IPS-18c (cell line): ENCODE data around the gene ATXN2.
"Not testable (repeated sequence)": the region's sequence is repeated elsewhere in the genome, so short reads cannot be mapped to it uniquely, and the experiment has no call there.

Experiments
- H3K4me3 ChIP-seq: 2 replicates; pipeline ENCODE4 v1.7.0; 2013; ENCODE audit warnings: low read depth, mild to moderate bottlenecking, low read length, moderate library complexity; ENCODE audit not compliant: insufficient read depth
- H3K9me3 ChIP-seq: one replicate; pipeline ENCODE4 v1.6.1; 2013; ENCODE audit warnings: mild to moderate bottlenecking, low read length, moderate library complexity; ENCODE audit not compliant: control insufficient read depth, insufficient read depth

ATXN2 gene

DNA sequence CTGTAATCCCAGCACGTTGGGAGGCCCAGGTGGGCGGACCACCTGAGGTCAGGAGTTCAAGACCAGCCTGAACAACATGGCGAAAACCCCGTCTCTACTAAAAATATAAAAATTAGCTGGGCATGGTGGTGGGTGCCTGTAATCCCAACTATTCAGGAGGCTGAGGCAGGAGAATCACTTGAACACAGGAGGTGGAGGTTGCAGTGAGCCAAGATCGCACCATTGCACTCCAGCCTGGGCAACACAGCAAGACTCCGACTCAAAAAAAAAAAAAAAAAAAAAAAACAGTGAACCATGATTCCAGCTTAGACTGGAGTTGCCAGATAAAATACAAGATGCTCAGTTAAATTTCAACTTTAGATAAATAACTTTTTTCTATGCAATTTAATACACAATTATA is 15.6 kb downstream of the ATXN2 start:
- not testable (repeated sequence) for H3K4me3 ChIP-seq, H3K9me3 ChIP-seq

DNA sequence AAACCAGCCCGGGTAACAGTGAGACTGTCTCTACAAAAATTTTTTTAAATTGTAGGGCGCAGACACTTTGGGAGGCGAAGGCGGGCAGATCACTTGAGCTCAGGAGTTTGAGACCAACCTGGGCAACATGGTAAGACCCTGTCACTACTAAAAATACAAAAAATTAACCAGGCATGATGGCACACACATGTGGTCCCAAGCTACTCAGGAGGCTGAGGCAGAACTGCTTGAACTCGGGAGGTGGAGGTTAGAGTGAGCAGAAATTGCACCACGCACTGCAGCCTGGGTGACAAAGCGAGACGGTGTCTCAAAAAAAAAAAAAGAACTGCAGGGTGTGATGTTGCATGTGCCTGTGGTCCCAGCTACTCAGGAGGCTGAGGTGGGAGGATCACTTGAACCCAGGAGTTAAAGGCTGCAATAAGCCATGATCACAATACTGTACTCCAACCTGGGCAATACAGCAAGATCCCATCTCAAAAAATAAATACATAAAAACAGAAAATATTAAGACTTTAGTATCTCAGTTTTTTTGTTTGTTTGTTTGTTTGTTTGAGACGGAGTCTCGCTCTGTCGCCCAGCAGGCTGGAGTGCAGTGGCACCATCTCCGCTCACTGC is 16.9 kb downstream of the ATXN2 start:
- Histone ChIP-seq H3K9me3 (no peaks in the 10 kb centered on the region), H3K4me3 (no peak overlapping the region)

- Histone ChIP-seq H3K9me3 (no peaks in the 10 kb centered on the region), H3K4me3 (no peak overlapping the region)
Observed at GRCh38 chr12:111581434-111582132, 17.5 kb downstream of the ATXN2 start.

- H3K4me3 ChIP-seq, result no peak overlapping the region
- H3K9me3 ChIP-seq, result no peaks in the 10 kb centered on the region
Observed at GRCh38 chr12:111580737-111581136, 18.4 kb downstream of the ATXN2 start.

DNA sequence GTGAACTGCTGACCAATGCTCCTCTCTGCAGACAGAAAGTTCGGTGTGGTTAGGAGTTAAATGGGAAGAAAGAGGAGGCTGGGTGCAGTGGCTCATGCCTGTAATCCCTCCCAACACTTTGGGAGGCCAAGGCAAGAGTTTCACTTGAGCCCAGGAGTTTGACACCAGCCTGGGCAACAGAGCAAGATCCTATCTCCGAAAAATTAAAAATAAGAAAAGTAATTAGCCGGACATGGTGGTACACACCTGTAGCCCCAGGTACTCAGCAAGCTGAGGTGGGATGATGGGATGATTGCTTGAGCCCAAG is 19.0 kb downstream of the ATXN2 start:
- H3K4me3 ChIP-seq, result no peak overlapping the region
- H3K9me3 ChIP-seq, result no peaks in the 10 kb centered on the region

DNA sequence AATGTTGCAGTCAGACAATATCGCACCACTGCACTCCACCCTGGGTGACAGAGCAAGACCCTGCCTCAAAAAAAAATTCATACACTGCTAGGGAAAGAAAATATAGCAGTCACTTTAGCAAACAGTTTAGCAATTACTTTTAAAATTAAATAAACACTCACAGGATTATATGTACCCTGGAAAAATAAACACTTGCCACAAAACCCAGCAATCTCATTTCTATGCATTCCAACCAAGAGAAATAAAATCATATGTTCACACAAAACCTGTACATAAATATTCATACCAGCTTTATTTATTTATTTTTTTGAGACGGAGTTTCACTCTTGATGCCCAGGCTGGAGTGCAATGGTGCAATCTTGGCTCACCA is 20.2 kb downstream of the ATXN2 start:
- Histone ChIP-seq H3K9me3 (no peaks in the 10 kb centered on the region), H3K4me3 (no peak overlapping the region)

GRCh38 chr12:111578276-111578970 is 20.7 kb downstream of the ATXN2 start:
- no peaks in the 10 kb centered on the region for H3K9me3 ChIP-seq
- H3K4me3 ChIP-seq, result no peak overlapping the region

GRCh38 chr12:111574797-111575443 is 24.2 kb downstream of the ATXN2 start:
- Histone ChIP-seq H3K4me3 (no peak overlapping the region), H3K9me3 (no peaks in the 10 kb centered on the region)

GRCh38 chr12:111573476-111573875 is 25.6 kb downstream of the ATXN2 start:
- Histone ChIP-seq H3K4me3 (no peak overlapping the region), H3K9me3 (no peaks in the 10 kb centered on the region)

- no peaks in the 10 kb centered on the region for H3K9me3 ChIP-seq
- H3K4me3 ChIP-seq, result no peak overlapping the region
Observed at GRCh38 chr12:111570084-111570961, 28.8 kb downstream of the ATXN2 start.

DNA sequence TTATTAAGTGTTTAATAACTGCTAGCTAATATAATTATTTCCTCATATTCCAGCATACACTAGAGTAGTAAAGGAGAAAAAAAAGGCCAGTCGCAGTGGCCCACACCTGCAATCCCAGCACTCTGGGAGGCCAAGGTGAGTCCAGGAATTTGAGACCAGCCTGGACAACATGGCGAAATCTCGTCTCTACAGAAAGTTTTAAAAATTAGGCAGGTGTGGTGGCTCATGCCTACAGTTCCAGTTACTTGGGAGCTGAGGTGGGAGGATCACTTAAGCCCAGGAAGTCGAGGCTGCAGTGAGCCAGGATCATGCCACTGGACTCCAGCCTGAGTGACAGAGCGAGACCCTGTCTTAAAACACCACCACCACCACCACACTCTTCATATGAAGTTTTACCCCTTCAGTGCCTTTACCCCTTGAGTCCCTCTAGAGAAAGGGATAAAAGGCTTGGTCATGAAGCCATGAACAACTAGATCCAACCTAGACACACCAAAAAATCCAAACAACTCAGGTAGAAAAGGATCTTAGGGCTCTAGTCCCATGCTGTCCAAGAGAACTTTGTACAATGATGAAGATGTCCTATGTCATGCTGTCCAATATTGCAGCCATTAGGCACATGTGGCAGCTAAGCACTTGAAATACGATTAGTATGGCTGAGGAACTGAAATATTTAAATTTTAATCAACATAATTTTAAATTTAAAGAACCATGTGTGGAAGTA is 29.6 kb downstream of the ATXN2 start:
- Histone ChIP-seq H3K9me3 (no peaks in the 10 kb centered on the region), H3K4me3 (no peak overlapping the region)

DNA sequence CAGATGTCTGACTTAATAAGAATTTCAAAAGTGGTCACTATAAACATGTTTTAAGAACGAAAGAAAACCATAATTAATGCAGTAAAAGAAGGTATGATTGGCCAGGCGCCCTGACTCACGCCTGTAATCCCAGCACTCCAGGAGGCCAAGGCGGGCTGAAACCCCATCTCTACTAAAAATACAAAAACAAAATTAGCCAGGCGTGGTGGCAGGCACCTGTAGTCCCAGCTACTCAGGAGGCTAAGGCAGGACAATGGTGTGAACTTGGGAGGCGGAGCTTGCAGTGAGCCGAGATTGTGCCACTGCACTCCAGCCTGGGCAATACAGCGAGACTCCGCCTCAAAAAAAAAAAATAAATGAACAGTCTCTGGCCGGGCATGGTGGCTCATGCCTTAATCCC is 38.3 kb downstream of the ATXN2 start:
- not testable (repeated sequence) for H3K9me3 ChIP-seq, H3K4me3 ChIP-seq

DNA sequence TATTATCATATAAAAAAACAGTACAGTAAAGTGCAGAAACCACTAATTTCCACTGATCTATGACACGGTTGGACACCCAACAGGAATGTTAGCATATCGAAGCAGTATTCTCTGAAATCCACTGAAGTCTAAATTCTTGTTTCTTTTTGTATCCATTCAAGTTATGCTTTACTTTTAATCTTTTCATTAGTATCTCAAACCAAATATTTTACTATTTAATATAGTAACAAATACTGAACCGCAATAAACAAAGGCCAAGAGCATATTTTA is 41.1 kb downstream of the ATXN2 start:
- Histone ChIP-seq H3K4me3 (no peak overlapping the region), H3K9me3 (no peaks in the 10 kb centered on the region)

GRCh38 chr12:111557271-111558106 is 41.6 kb downstream of the ATXN2 start:
- Histone ChIP-seq H3K4me3 (no peak overlapping the region), H3K9me3 (no peaks in the 10 kb centered on the region)

- H3K4me3 ChIP-seq, result no peak overlapping the region
- no peaks in the 10 kb centered on the region for H3K9me3 ChIP-seq
Observed at GRCh38 chr12:111556676-111557075, 42.4 kb downstream of the ATXN2 start.

DNA sequence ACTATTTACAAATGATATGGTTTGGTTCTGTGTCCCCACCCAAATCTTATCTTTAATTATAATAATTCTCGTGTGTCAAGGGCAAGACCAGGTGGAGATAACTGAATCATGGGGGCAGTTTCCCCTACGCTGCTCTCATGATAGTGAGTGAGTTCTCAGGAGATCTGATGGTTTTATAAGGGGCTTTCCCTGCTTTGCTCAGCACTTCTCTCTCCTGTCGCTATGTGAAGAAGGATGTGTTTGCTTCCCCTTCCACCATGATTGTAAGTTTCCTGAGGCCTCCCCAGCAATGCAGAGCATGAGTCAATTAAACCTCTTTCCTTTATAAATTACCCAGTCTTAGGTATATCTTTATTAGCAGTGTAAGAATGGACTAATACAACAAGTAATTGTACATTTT is 43.8 kb downstream of the ATXN2 start:
- H3K9me3 ChIP-seq, H3K4me3 ChIP-seq: not testable (repeated sequence)
